Amniotic stem cell (primary cell): ENCODE data around the gene ERCC5.

Experiments used
- DNase-seq: peaks from one replicate; lab custom pipeline; 2025; lab: John Stamatoyannopoulos, UW

The ERCC5 gene

GRCh38 chr13:102845630-102846260, at the start of gene ERCC5:
TSS of gene ERCC5 (plus strand) at chr13:102846032. CDS start at chr13:102846267, 235 bp downstream.
- peak; percentile 94 for DNase-seq

DNA sequence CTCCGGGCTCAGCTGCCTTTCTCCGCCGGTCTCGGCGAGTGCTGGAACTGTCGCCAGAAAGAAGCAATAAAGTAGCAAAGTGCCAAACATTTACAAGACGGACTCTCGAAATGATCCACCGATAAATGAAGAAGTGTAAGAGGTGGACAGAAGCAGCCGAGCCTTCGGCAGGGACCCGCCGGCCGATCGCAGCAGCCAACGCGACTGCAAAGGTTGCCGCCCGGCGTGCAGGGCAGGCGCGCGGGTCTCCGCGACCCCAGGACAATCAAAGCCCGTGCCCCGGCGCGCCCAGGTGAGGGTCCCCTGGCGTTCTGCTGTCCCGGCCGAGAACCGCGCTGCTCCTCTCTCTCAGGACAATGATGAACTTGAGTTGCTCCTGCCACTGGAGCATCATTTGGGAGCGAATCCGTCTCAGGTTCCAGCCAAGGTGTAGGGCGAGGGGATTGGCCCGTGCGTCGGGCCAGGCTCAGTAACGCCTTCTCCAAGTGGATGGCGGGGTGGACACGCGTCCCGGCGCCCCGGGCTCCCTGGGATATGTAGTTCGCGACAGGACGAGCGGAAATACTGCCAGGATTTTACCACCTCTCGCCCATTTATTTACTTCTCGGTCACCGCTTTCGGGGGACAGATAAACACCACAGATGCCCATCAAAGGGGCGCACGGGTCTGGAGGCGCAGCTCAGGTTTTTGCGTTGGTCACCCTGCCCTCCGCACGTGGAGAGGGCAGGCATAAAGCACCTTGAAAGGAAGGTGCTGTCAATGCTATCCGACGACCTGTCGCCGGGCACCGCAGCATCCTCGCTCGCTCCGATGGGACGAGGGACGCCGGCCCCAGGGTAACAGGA, 47.0 kb upstream of the ERCC5 start, which contains the start of the genes BIVM and POGLUT2:
BIVM (plus strand) TSS at position 539 of the 845 bp plus-strand sequence. CDS start 8,149 bp downstream, outside the sequence.
POGLUT2 (minus strand) TSS at position 396 of the 845 bp plus-strand sequence; CDS start at position 90, 306 bp downstream.
- peak; percentile 81 for DNase-seq

DNA sequence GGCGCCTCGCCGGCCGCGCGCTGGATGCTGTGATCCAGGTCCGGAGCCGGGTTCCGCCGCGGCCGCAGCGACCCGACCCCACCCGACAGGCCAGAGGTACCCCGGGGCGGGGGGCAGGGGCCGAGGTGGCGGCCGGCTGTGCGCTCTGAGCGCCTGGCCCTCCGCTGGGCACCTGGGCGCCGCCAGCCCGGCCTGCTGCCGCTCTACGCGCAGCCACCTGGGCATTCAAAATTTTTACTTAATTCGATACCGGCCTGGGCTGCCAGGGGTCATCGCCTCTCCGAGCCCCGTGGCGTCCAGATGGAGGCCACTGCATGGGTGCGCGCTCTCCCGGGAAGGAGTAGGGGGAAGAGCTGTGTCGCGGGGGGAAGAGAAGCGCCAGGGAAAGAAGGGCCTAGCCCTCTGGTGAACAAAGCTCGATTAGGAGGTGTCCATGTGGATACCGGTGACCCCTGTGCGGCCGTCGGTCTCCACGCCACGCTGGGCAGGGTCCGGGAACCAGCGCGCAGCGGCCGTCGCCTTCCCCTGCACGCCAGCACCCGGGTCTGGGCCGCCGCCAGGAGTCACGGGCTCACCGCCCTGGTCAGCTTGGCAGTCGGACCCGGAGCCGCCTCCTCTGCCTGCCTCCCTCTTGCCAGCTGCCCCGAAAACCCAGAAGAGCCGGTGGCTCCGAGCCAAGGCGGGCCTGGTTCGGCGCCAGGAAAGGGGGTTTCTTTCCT, 46.2 kb upstream of the ERCC5 start:
- DNase-seq = no peak

GRCh38 chr13:102800145-102801041, 45.4 kb upstream of the ERCC5 start:
- peak; percentile 68 for DNase-seq

- no peak for DNase-seq
Observed at GRCh38 chr13:102805680-102806079, 40.2 kb upstream of the ERCC5 start.

GRCh38 chr13:102807699-102808098, 38.1 kb upstream of the ERCC5 start:
- no peak for DNase-seq

- no peak for DNase-seq
Observed at GRCh38 chr13:102812611-102813287, 33.1 kb upstream of the ERCC5 start.

DNA sequence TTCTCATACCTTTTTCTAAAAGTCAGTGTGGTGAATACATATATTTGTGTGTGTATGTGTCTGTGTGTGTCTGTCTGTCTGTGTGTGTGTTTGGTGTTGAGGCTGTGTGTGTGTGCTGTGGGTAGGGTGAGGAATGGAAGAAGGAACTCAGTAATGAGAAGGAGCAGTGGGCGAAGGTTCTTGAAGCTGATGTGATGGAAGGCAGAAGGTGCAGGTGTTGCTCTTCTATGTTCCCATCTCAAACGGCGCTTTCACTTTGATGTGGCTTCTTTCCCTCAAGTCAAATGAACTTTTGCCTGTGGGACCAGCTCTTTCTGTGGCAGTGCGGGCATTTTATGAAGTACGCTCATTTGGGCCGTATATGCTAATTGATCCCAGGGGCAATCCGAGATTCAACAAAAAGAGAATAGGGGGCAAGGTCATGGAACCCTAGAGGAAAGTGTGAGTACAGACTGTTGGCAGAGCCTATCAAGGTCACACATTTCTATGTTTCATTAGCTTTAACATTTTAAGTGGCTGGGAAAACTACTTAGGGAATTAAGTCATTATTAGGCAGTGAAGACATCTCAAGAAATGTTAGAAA, 31.7 kb upstream of the ERCC5 start:
- DNase-seq = no peak

DNA sequence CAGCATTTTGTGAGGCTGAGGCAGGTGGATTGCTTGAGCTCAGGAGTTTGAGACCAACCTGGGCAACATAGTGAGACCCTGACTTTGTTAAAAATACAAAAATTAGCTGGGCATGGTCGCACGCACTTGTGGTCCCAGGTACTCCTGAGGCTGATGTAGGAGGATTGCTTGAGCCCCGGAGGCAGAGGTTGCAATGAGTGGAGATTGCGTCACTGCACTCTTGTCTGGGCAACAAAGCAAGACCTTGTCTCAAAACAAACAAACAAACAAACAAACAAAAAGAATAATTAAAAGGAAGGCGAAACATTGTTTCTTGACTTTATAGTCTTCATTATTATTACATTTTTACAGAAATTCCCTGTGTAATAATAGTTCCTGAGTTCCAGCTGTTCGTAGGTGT, 31.0 kb upstream of the ERCC5 start:
- DNase-seq = no peak

GRCh38 chr13:102815788-102816187, 30.0 kb upstream of the ERCC5 start:
- DNase-seq = no peak

DNA sequence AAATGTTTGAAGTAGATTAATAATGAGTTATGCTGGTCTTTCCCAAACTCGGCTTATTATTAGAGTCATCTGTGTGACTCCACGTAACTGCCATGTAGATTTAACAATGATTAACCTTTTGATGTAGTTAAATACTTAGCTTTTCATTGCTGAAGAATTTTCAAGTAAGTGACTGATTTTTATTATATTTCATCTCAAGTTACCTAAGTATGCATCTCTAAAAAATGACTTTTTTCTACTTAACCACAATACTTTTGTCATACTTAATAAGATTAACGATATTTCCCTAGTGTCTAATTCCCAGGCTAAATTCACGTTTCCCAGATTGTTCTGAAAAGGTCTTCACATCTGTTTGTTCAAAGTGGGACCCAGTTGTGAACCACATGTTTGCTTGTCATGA, 29.1 kb upstream of the ERCC5 start:
- no peak for DNase-seq

DNA sequence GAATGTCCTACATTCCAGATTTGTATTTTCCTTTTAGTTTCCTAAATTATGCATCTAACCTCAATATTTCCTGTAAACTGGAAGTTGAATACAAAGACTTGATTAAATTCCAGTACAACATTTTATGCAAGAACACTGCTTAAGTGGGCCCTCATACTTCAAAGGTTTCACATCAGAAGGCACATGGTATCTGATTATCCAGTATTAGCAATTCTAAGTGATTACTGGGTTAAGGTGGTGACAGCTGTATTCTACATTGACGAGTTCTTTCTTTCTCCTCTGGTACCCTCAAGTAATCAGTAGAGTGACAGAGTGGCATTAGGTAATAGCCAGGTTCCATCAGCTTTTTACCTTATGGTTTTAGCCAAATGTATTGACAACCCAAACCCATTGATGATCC, 28.6 kb upstream of the ERCC5 start:
- DNase-seq = no peak

DNA sequence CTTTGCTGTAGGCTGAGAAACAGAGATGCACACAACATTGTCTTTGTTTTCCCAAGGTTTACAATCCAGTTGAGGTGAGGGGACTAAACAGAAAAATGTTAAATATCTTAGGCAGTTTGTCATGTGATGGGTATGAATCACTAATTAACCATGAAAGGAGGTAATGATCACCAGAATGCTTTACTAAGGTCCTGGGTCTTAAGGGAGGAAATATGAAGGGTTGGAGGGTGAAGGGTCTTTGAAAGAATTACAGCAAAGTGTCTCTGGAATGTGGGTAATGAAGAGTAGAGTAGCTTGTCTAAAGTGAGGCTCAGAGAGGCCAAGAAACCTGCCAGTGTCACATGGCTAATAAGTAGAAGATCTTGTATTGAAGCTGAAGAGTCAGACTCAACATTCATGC, 27.9 kb upstream of the ERCC5 start:
- DNase-seq = no peak

GRCh38 chr13:102825400-102825799, 20.4 kb upstream of the ERCC5 start:
- no peak for DNase-seq

DNA sequence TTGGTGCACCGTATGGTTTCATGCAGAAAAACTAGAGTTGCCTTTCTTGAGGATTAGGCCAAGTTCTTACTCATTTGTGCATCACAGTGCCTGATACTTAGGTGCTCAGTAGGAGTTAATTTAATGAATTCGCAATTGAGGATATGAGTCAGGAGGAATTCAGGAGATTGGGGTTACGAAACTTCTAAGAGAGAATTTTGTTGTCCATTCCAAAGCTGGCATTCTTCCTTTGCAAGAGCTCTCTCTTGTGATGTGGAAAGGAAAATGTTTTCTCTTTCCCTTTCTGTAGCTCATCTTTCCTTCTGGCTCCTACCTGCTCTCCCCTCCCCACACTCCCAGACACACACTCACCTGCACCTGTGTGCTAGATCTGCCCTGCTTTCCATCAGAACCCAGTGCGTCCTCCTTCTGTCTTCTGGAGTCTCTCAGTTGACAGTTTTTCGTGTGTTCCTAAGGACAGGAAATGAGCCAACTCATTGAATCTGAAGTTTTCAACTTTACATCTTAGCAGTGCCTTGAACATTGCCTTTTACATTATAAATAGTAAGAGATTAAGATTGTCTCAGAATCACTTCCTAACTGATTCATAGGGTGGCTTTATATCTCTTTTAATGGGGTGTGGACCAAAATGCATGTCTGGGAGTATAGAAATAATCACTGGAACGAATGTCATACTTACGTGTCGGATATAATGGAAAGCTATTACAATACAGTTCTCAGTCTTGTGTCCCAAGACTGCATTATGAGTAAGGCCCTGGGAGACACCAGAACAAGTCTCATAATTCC, 19.7 kb upstream of the ERCC5 start:
- DNase-seq = peak; percentile 45

GRCh38 chr13:102830646-102831045, 15.2 kb upstream of the ERCC5 start:
- no peak for DNase-seq

- DNase-seq = no peak
Observed at GRCh38 chr13:102836471-102836870, 9.4 kb upstream of the ERCC5 start.

DNA sequence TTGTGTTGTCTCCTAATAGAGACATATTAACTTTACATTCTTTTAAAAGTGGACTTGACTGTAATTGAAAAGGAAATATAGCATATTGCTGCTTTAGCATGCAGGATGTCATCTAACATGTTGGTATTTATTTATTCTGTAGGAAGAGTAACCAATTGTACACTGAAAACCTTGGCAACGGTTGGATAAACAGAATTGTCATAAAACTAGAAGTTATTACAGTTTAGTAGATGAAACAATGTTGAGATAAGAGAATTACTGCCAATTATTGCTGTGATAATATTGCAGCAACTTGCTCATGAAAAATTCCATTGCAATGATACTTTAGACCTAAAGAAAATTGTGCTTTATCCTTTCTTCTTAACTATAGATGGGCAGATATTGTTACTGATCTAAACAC, 7.6 kb upstream of the ERCC5 start:
- DNase-seq = no peak

DNA sequence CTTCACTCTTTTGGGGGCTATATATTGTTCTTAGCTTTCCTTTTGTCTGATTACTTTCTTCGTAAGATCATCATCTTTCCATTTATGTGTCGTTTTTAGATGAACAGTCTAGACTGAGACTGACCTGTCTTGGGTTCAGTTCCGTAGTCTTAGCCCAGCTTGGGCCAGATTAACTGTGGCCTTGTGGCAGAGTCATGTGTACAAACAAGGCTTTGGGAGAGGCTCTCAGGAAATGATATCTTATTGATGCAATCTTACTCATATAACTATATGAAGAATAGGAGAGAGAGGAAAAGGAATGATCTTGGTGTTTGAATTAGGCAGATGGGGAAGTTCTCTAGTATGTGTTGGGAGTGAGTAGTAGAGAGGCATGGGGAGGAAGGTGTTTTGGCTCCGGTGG, 6.8 kb upstream of the ERCC5 start:
- no peak for DNase-seq

- DNase-seq = no peak
Observed at GRCh38 chr13:102839462-102839861, 6.4 kb upstream of the ERCC5 start.
